ENCODE data around the gene ADO.

DNA sequence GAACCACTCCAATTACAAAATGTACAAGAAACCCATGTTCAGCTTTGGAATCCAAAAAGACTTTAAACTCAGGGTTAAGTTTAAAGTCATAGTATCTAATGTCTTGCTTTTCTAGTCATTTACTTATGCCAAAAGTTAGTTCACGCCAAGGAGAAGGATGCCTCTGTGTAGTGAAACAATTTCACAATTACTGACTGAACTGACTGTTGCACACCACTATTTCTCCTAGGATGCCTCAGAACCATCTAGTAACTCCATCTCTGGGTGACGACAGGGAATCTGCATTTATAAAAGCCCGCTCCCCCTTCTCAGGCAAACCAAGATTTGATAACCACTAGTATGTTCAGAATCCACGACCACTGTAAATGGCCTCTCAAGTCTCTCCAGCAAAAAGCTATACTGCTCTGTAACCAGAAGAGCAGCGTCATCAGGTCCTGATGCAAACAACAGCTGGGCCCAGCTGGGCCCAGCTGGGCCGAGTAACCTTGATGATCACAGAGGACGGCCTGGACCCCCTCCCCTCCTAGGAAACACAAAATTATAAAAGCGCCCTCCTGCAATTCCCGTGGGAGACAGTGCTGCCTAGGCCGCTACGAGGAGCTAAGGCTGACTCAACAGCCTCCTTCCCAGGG is 680 bp upstream of the ADO start:
- TF ChIP-seq POLR2A (IDR thresholded peaks at IDR 0.05) (no peak), POLR2AphosphoS5 (IDR thresholded peaks at IDR 0.05) (no peak)
- TF ChIP-seq, protein P1, sequence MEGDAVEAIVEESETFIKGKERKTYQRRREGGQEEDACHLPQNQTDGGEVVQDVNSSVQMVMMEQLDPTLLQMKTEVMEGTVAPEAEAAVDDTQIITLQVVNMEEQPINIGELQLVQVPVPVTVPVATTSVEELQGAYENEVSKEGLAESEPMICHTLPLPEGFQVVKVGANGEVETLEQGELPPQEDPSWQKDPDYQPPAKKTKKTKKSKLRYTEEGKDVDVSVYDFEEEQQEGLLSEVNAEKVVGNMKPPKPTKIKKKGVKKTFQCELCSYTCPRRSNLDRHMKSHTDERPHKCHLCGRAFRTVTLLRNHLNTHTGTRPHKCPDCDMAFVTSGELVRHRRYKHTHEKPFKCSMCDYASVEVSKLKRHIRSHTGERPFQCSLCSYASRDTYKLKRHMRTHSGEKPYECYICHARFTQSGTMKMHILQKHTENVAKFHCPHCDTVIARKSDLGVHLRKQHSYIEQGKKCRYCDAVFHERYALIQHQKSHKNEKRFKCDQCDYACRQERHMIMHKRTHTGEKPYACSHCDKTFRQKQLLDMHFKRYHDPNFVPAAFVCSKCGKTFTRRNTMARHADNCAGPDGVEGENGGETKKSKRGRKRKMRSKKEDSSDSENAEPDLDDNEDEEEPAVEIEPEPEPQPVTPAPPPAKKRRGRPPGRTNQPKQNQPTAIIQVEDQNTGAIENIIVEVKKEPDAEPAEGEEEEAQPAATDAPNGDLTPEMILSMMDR (IDR thresholded peaks at IDR 0.05), result no peak
